Ecto neural progenitor cell (in vitro differentiated cells): ENCODE measurements around the gene DICER1.

Experiments used
- DNase-seq: peaks from one replicate; pipeline ENCODE4 v3.0.0-alpha.2; 2018; ENCODE audit warnings: low spot score

Gene DICER1

DNA sequence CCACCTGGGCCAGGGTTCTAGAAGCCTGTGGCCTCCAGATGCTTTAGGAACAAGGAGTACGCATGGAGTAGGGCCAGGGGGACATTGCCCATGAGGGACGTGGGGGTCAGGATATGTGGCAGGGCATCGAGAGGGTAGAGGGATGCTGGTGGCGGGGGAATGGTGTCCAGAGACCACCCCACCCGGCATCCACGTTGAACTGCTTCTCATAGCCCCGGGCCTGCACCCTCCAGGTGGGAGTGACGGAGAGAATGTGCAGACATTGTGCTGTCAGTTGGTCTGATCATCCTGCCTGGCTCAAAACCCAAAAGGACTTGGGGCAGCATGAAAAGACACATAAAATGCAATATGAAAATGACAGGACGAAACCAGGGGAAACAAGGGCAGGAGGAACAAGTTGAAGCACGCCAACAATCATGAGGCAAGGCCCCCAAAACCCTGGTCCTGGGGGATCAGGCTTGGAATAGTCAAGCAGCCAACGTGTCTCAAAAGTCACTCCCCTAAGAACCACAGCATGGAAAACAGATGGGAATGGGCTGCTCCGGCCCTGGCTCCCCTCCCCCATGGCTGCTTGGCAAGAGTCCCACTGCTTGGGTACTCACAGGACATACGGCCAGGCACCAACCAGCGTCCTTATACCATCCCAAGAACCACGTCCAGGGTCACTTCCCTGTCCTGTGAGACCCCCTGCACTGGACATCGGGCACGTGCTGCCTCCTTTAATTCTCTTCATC lies 117.9 kb downstream of the DICER1 start:
- DNase-seq: peak; percentile 38

DNA sequence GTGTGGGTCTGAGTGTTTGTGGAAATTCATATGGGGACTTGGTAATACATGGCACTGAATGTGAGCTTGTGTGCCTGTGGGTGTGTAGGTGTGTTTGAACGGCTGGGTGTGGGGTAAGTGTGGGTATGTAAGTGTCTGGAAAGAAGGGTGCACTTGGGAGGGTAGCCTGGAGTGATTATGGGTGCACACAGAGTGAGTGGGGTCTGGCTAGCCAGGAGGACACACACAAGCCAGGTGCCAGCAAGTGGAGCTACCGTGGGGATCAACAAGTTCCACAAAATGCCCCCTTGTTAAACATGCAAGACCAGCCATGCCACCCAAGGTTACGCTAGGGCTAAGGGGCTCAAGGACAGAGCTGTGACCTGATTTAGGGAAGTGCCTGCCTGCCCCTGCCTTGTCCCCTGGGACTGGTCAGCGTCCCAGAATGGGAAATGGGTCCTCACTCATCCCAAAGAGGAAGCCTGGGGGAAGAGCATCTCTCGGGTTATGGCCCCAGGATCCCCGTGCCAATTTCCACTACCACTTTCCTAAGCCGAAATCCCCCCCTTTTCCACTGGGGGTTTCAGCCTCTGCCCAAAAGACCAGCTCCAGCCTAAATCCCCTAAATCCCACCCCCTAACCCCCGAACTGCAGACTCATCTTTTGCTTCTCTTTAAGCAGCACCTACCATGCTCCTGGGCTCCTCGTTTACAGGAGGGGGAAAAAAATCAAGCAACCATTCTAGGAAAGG lies 118.6 kb downstream of the DICER1 start:
- DNase-seq: peak; percentile 25

DNA sequence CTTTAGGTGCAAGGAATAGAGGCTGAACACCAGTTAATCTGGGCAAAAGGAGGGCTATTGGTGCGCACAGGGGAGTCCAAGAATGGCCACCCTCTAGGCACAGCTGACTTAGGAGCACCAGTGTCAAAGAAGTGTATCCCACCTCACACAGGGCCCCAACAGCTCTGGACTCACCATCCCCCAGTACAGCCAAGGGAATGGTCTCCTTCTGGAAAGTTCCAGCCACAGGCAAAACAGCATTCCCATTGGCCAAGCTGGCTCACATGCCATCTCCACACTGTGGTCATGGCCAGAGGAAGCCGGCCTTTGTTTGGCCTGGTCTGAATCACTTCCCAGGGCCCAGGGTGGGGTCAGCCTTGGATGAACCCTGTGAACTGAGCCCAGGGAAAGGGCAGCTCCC lies 120.1 kb downstream of the DICER1 start:
- peak; percentile 36 for DNase-seq
